ENCODE data around the gene STIM2.

DNA sequence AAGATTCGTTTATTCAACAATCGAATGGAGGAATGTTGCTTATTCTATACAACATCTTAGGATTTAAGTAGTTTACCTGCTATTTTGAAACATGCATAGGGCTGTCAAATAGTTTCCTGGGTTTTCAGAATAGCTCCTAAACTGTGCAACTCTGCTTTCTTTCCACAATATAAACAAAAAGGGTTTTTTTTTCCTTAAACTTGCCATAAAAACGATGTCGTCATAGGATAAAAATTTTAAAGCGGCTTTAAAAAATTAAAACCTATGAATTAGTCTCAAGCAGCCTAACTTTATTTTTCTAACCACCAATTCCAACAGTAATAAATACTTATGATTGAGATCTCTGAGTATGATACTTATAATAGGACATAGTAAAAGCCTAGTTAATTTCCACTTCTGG lies 21.6 kb upstream of the STIM2 start:
- TF ChIP-seq EZH2 (IDR thresholded peaks at IDR 0.05; ENCODE audit: borderline replicate concordance, low read length), result no peak
- TF ChIP-seq, protein P1, sequence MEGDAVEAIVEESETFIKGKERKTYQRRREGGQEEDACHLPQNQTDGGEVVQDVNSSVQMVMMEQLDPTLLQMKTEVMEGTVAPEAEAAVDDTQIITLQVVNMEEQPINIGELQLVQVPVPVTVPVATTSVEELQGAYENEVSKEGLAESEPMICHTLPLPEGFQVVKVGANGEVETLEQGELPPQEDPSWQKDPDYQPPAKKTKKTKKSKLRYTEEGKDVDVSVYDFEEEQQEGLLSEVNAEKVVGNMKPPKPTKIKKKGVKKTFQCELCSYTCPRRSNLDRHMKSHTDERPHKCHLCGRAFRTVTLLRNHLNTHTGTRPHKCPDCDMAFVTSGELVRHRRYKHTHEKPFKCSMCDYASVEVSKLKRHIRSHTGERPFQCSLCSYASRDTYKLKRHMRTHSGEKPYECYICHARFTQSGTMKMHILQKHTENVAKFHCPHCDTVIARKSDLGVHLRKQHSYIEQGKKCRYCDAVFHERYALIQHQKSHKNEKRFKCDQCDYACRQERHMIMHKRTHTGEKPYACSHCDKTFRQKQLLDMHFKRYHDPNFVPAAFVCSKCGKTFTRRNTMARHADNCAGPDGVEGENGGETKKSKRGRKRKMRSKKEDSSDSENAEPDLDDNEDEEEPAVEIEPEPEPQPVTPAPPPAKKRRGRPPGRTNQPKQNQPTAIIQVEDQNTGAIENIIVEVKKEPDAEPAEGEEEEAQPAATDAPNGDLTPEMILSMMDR (IDR thresholded peaks at IDR 0.05; ENCODE audit: low read length), result no peak

Measured in OCI-LY1 (cell line).